GM10248 (cell line): ENCODE measurements around the gene LRTM2.

Source experiments
- CTCF ChIA-PET: fragments of 300-600 bp; sonication (Branson Sonifier 250); formaldehyde crosslinking; extraction: SDS; loops from one replicate; lab custom pipeline; 2021; ENCODE audit warnings: antibody characterized with exemption; lab: Yijun Ruan, JAX
- POLR2A ChIA-PET: fragments of 350-650 bp; sonication (Branson Sonifier 250); formaldehyde crosslinking; extraction: SDS; loops from one replicate; lab custom pipeline; 2020; ENCODE audit warnings: antibody characterized with exemption; lab: Yijun Ruan, JAX
- DNase-seq: peaks from one replicate; pipeline ENCODE4 v3.0.0; 2012; ENCODE audit errors: extremely low spot score
- TF ChIP-seq, protein P1 (sequence below): IDR thresholded peaks from 2 replicates; pipeline ENCODE4 v1.5.1; 2012; ENCODE audit warnings: mild to moderate bottlenecking, low read depth; ENCODE audit errors: extremely low read depth, missing control alignments, control extremely low read depth

Gene LRTM2

DNA sequence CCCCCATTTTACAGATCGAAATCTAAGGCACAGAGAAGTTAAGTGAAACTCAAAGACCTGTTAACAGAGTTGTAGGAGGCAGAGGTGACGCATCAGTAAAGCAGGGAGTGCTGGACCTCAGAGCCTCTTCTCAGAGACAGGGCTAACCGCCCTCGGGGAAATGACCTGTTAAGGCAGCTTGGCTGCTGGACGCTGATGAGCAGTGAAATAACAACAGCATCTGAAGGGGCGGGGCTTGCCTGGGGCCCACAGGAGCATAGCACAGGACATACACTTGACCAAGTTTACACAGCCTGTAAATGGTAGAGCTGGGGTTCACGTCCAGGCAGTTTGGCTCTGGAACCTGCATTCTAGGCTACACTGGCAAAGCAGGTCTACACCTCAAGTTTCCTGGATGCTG lies 39.3 kb downstream of the LRTM2 start:
- no peak for DNase-seq
- ChIA-PET POLR2A (no interaction called here), CTCF (no interaction called here)
- TF ChIP-seq, protein P1, sequence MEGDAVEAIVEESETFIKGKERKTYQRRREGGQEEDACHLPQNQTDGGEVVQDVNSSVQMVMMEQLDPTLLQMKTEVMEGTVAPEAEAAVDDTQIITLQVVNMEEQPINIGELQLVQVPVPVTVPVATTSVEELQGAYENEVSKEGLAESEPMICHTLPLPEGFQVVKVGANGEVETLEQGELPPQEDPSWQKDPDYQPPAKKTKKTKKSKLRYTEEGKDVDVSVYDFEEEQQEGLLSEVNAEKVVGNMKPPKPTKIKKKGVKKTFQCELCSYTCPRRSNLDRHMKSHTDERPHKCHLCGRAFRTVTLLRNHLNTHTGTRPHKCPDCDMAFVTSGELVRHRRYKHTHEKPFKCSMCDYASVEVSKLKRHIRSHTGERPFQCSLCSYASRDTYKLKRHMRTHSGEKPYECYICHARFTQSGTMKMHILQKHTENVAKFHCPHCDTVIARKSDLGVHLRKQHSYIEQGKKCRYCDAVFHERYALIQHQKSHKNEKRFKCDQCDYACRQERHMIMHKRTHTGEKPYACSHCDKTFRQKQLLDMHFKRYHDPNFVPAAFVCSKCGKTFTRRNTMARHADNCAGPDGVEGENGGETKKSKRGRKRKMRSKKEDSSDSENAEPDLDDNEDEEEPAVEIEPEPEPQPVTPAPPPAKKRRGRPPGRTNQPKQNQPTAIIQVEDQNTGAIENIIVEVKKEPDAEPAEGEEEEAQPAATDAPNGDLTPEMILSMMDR = no peak

DNA sequence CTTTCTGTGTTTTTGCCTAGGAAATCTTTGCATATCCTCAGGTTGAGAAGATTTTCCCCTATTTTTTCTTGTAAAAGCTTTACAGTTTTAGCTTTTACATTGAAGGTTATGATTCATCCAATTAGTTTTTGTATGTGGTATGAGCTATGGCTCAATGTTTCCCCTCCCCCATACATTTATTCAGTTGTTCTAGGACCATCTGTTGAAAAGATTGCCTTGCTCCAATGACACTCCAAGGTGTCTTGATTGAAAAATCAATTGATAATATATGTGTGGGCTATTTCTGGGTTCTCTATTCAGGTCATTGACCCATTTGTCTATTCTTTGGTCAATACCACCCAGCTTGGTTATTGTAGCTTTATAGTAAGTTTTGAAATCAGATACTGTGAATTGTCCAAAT lies 42.6 kb downstream of the LRTM2 start:
- ChIA-PET CTCF (interaction anchor here (1.0 kb wide), 1 partner anchor 171 kb away, joined by 3 read pairs; no protein-coding TSS in a partner anchor), POLR2A (no interaction called here)
- TF ChIP-seq, protein P1 = no peak
- DNase-seq = no peak

DNA sequence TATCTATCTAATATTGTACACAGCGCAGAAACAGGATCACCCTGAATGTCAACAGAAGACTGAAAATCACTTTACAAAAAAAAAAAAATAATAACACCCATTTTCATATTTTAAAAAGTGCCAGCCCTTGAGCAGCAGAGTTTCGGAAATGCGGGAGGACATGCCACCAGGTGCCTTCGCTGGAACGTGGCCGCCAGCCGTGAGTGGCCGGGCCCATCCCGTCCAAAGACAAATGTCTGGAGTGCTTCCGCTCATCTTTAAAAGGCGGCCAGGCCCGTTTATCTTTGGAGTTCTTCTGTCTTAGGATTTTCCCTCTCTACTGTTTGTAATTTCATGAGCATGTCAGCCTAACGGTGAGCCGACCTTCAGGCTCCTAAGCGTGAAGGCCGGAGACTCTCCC lies 43.5 kb downstream of the LRTM2 start:
- POLR2A ChIA-PET = no interaction called here
- no peak for DNase-seq
- TF ChIP-seq, protein P1 = no peak
- CTCF ChIA-PET = no interaction called here

DNA sequence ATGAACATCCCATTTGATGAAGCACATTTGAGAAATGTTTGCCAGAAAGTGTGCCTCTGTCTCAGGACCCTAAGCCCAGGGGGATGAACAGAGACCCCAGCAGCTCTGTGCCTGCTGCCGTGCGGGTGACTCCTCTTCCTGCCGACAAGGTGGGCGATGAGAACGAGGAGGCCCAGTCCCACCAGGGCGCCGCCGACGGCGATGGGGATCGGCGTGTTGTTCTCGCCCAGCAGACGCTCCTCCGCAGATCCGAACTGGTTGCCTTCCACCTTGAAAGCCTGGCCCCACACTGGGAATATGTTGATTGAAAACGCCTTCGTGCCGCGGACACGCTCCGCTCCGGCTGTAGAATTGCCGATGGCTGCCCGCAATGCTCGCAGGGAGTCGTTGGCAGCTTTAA lies 44.1 kb downstream of the LRTM2 start:
- POLR2A ChIA-PET = no interaction called here
- CTCF ChIA-PET = no interaction called here
- TF ChIP-seq, protein P1 = no peak
- no peak for DNase-seq

DNA sequence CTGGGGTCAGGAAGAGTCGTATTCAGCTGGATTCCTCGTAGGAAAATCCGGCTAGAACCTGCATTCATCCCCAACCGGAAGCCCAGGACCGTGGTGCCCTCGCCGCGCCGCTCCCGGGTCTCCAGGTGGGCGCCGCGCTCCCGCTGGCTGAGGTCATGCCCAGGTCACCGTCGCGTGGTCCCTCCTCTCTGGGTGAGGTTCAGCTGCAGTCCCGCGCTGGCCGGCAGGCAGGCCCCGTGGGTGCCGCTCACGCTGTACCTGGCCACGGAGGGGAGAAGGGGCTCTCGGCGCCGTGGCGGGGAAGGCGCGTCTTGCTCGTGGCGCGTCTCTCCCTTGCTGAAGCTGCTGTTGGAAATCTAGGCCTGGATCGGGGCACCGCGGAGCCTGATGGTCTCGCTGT lies 44.5 kb downstream of the LRTM2 start:
- TF ChIP-seq, protein P1 = no peak
- ChIA-PET POLR2A (no interaction called here), CTCF (no interaction called here)
- DNase-seq = no peak

DNA sequence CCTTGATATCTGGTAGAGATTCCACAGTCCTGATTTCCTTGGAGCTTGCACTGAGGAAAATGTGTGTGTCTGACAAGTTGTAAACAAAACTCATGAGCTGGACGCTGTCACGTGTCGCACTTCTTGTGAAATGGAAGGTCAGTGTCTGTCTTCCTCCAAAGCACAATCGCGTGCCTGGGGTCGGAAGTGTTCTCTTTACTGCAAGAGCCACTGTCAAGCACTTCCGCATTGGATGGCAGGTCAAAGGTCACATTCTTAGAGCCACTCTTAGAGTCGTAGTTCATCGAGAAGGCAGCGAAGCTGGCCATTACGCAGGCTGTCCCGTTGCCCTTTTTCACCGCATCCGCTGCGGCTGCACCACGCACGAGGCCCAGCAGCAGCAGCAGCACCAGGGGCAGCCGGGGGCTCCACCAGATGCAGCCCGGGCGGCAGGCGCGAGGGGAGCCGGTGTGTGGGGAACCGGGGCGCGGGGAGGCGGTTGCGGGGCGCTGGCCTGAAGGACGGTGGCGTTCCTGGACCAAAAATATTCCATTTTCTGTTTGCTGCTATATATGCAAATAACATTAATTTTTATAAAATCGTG lies 45.0 kb downstream of the LRTM2 start:
- TF ChIP-seq, protein P1 = no peak
- ChIA-PET POLR2A (no interaction called here), CTCF (no interaction called here)
- DNase-seq = no peak

DNA sequence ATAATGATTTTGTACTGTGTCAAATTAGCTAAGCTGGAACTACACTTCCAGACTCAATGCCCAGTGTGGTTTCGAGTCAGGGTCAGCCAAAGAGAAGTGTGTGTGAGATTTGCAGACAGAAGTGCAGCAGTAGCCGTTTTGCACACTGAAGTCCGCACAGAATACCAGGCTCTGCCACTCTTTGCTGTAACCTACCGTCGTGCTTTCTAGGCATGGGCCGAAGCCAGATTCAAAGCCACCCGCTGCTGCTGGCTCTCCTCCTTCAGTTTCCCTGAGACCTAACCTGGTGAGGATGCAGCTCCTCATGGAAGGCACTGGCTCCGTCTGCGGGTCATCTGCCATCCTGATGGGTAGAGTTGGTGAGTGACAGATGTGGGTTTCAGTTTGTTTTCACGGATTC lies 48.8 kb downstream of the LRTM2 start:
- TF ChIP-seq, protein P1 = no peak
- POLR2A ChIA-PET = interaction anchor here (0.6 kb wide), 1 partner anchor 554 kb away, joined by 3 read pairs; no protein-coding TSS in a partner anchor
- CTCF ChIA-PET = interaction anchor here (0.9 kb wide), 1 partner anchor 19 kb away, joined by 3 read pairs; no protein-coding TSS in a partner anchor
- no peak for DNase-seq
